HG03060 (cell line): Measurements from ENCODE around the gene REXO1.

Experiments used
- ATAC-seq: cut with Tn5 transposase; IDR thresholded peaks from one replicate; pipeline ENCODE4 v1.9.1; 2021; ENCODE audit warnings: low read depth, moderate number of reproducible peaks; ENCODE audit not compliant: unreplicated experiment

The REXO1 gene

GRCh38 chr19:1850809-1851653 lies 2.7 kb upstream of the REXO1 start:
- ATAC-seq, result no peak

GRCh38 chr19:1849886-1850398 lies 1.7 kb upstream of the REXO1 start:
- no peak for ATAC-seq

- ATAC-seq, result no peak
These were observed 820 bp upstream of the REXO1 start for GRCh38 chr19:1849132-1849474.

GRCh38 chr19:1847684-1848398 lies 442 bp downstream of the REXO1 start:
- ATAC-seq, result peak; percentile 5

GRCh38 chr19:1847348-1847683 lies 967 bp downstream of the REXO1 start:
- no peak for ATAC-seq

GRCh38 chr19:1846517-1847204 lies 1.6 kb downstream of the REXO1 start:
- ATAC-seq, result no peak

- ATAC-seq, result no peak
These were observed 2.6 kb downstream of the REXO1 start for GRCh38 chr19:1845642-1846041.

- ATAC-seq, result no peak
These were observed 3.2 kb downstream of the REXO1 start for GRCh38 chr19:1845125-1845515.

- no peak for ATAC-seq
These were observed 3.7 kb downstream of the REXO1 start for GRCh38 chr19:1844513-1845124.

- ATAC-seq, result no peak
These were observed 4.5 kb downstream of the REXO1 start for GRCh38 chr19:1843646-1844394.

- no peak for ATAC-seq
These were observed 5.2 kb downstream of the REXO1 start for GRCh38 chr19:1843116-1843515.

- ATAC-seq, result no peak
These were observed 6.9 kb downstream of the REXO1 start for GRCh38 chr19:1841209-1841924.

GRCh38 chr19:1840541-1841115 lies 7.7 kb downstream of the REXO1 start:
- no peak for ATAC-seq

- no peak for ATAC-seq
These were observed 8.4 kb downstream of the REXO1 start for GRCh38 chr19:1839658-1840540.

- no peak for ATAC-seq
These were observed 10.6 kb downstream of the REXO1 start for GRCh38 chr19:1837625-1838105.

GRCh38 chr19:1837222-1837565 lies 11.1 kb downstream of the REXO1 start:
- no peak for ATAC-seq

- no peak for ATAC-seq
These were observed 11.6 kb downstream of the REXO1 start for GRCh38 chr19:1836458-1837221.

GRCh38 chr19:1833540-1833939 lies 14.7 kb downstream of the REXO1 start:
- no peak for ATAC-seq
